Measurements from ENCODE around the gene ANKRD52.
"Not testable (repeated sequence)": the region's sequence is repeated elsewhere in the genome, so short reads cannot be mapped to it uniquely, and the experiment has no call there.

The ANKRD52 gene

DNA sequence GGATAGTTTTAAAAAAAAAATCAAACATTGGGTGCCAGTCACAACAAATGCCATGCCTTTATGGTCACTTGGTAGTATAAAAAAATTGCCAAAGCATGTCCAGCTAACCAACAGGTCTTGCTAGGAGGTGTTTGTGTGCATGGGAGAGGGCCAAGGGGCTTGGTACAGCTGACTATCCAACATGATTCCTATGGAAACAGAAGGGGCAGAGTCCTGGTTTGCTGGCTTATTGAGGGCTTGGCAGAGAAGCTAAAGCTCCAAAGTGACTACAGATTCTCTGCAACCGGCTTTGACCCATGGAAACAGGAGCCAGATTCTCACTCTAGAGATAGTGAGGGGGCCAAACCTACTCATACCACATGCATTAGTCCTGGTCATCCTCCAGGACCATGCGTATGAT lies 14.3 kb upstream of the ANKRD52 start:
- DNase-seq (ENCODE audit: low read depth), result not testable (repeated sequence)

DNA sequence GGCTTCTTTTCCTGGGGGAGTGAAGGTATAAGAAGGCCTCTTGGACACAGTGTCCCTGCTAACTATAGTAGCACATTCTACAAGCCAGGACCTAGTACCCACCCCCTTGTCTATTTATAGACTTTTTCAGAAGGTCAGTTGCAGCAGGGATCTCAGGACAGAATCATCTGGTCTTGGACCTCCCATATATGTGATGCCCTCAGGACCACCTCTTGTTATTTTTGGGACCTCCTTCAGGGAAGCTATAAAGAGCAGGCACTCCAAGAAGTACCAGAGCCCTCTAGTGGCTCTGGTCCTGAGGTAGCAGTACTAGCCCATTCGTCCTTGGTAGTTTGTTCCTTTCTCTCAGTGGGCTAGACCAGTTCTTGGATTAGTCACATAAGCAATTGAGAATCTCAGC lies 12.8 kb upstream of the ANKRD52 start:
- peak; percentile 29 for DNase-seq (ENCODE audit: low read depth)

DNA sequence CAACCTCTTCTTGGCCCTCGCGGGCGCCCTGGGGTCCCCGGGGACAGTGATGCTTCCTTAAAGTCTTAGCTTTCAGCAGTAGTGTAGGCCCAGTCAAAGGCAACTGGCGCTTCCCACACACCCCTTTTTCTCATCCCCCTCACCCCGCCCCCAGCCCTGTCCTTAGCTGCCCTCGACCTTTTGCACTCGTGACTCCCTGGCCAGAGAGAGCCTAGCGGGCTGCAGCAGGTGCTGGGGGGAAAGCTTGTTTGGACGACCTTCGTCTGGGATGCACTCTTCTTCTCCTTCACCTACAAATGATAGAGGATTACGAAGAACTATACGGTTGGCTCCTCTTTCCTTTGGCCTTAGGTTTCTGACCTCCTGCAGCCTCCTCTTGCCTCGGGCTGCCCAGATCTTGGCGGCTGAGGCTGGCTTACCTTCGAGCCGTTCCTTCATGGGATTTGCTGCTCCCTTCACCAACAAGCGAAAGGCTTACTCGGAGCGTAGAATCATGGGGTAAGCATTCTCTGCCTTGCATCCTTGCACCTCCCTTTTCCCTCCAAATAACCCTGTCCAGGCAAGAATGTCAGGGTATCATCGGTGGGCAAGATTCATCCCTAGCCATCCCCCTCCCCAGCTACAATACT lies 9.4 kb upstream of the ANKRD52 start:
- no peak for DNase-seq (ENCODE audit: low read depth)

DNA sequence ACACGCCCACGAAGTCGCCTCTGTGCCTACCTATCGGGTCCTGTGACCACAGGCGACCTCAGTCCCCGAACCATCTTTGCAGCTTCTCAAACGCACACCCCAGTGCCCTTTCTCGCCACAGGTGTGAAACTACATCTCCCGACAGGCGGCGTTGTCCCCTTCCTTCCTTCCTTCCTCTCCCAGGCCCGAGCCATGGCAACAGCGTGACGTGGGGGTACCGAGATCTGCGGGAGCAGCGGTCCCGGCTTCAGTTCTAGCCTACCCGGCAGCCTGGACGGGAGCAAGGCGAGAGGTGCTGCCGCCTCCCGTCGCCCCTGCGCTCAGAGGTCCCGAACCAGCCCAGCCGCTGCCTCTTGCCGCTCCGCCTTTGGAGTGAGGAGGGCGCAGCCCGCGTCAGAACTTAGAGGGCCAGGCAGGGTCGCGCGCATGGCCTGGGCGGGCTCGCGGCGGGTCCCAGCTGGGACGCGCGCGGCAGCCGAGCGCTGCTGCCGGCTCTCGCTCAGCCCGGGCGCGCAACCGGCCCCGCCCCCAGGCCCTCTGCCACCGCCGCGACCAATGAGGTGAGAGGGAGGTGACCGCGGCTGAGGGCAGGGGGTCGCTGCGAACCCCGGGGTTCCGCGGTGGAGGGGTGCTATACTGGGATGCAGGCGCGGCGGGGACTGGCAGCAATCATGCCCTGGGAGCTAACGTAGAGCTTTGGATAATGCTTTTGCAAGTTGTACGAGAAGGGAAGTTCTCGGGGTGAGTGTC lies 8.7 kb upstream of the ANKRD52 start, which contains the start of gene COQ10A:
COQ10A (plus strand) TSS at position 250 of the 750 bp plus-strand sequence; CDS start at position 427, 177 bp downstream.
- peak; percentile 76 for DNase-seq (ENCODE audit: low read depth)

DNA sequence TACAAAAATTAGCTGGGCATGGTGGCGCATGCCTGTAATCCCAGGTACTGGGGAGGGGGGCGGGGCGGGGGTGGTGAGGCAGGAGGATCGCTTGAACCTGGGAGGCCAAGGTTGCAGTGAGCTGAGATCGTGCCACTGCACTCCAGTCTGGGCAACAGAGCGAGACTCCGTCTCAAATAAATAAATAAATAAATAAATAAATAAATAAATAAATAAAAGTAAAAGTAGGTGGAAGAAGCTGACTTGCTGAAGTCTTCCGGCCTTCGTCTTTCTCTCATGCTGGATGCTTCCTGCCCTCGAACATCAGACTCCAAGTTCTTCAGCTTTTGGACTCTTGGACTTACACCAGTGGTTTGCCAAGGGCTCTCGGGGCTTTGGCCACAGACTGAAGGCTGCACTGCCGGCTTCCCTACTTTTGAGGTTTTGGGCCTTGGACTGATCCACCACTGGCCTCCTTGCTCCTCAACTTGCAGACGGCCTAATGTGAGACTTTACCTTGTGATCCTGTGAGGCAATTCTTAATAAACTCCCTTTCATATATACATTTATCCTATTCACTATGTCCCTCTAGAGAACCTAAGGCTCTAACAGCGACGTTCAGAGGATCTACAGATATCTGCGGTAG lies 8.0 kb upstream of the ANKRD52 start:
- not testable (repeated sequence) for DNase-seq (ENCODE audit: low read depth)

DNA sequence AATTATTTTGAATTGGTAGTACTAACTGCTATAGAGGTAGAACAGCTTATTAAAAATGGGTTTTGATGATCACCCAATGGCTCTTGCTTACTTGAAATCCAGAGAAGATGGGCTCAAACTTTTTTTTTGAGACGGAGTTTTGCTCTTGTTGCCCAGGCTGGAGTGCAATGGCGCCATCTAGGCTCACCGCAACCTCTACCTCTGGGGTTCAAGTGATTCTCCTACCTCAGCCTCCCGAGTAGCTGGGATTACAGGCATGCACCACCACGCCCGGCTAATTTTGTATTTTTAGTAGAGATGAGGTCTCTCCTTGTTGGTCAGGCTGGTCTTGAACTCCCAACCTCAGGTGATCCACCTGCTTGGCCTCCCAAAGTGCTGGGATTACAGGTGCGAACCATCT lies 4.8 kb upstream of the ANKRD52 start:
- not testable (repeated sequence) for DNase-seq (ENCODE audit: low read depth)

DNA sequence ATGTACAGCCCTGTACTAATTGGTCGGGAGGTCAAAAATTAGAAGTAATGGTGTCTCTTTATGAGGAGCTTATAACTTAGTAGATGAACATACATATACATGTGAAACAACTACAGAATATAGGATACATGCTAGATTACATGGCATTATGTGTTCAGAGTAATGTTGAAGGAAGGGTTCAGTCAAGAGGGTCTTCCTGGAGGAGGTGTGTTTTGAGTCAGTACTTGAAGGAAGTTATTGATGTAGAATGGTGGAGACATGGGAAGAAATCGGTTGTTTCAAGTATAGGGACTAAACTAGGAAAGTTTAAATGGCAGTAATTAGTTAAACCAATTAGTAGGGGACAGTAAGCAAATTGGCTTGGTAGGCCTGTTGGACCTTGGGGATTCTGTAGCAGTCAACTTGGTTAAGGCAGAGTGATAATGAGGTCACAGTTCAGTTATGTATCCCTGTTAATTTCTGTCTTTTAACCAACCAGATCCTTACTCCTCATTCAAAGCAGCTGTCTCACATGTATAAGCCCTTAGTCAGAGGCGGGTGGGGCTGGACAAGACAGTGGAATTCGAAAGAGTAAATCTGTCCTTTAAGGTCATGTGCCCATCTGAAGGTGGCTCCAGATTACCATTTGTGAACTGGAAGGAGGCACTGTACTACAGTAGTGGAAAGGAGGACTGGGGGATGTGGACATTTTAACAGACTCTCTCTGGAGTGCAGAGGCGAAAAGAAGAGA lies 3.5 kb upstream of the ANKRD52 start:
- DNase-seq (ENCODE audit: low read depth), result peak; percentile 56

DNA sequence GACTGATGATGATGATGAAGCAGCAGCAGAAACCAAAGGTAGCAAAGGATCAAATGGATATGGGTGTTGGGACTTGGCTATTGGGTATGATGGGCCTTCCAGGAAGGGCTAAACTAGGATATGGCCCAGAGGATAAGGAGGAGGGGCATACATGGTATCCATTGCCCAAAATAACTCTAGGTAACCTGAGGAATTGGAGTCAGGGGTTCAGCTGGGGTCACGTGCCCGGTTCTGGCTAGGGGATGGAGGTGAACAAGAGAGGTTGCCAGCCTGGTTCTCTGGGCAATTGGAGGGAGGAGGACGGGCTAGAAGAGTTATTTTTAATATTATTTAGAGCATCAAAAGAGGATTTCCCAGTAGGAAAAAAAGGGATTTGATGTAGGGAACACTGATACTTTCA lies 2.7 kb upstream of the ANKRD52 start:
- no peak for DNase-seq (ENCODE audit: low read depth)

DNA sequence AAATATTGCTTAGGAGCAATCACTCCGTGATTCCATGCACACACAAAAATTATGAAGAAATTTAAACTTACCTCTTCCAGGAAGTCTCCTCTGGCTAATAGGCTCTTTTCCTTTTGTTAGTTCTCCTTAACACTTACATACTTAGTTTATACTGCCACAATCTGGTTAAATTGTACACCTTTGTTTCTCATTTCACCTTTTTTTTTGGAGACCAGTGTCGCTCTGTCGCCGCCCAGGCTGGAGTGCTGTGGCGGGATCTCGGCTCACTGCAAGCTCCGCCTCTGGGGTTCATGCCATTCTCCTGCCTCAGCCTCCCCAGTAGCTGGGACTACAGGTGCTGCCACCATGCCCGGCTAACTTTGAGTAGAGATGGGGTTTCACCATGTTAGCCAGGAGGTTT lies 2.2 kb upstream of the ANKRD52 start:
- DNase-seq (ENCODE audit: low read depth), result no peak

DNA sequence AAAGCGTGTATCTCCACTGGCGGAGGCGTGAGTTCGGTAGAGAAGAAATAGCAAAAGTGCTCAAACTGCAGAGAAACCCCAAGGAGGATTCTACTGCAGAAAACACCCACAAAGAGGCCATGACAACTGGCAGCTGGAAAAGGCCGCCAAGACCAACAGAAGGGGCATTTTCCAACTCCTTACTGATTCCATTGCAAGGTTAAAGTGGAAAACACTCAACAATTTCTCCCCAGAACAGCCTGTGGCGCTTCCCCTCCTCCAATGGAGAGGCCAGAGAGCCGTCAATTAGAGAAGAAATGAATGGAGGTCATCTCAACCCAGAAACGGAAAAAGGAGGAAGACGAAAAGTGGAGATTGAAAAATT lies 618 bp upstream of the ANKRD52 start:
- DNase-seq (ENCODE audit: low read depth), result no peak

DNA sequence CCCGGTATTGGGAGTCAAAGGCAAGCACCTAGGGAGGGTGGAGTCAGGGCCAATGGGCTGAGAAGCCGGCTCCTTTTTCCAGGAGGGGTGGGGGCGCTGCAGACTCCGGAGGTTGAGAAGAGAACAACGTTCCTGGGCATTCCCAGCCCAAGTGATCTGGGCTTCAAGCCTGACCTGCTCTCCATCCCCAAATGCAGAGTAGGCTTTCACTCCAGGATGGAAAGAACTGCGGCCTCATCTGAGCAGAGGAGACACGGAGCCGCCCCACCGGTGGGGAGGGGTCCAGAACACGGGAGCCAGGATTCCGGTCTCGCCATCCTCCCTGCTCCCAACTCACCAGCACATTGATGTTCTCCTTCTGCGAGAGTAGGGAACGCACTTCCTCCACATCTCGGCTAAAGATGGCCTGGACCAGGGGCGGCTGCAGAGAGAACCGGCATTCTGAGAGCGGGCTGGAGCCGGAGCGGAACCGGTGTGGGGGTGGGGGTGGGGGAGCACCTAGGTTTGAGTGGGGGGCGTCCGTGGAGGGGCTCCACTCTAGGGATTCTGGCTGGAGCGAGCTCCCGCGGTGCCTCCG lies 605 bp downstream of the ANKRD52 start:
- peak; percentile 14 for DNase-seq (ENCODE audit: low read depth)

DNA sequence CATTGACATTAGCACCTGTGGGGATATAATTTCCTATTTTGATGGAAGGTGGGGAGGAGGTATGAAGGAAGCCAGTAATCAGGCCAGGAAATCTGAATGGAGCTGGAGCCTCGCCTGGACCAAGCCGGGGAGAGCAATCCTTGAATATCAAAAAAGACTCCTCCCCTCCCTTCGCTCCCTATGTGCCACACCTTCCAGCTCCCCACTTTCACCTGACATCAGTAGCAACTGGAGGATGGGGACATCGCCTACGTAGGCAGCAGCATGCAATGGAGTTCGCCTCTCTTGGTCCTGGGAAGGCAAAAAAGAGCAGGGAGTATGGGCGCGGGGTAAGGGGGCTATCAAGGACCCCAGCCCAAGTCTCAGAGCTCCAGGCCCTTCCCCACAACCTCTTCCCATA lies 1.1 kb downstream of the ANKRD52 start:
- DNase-seq (ENCODE audit: low read depth), result no peak

DNA sequence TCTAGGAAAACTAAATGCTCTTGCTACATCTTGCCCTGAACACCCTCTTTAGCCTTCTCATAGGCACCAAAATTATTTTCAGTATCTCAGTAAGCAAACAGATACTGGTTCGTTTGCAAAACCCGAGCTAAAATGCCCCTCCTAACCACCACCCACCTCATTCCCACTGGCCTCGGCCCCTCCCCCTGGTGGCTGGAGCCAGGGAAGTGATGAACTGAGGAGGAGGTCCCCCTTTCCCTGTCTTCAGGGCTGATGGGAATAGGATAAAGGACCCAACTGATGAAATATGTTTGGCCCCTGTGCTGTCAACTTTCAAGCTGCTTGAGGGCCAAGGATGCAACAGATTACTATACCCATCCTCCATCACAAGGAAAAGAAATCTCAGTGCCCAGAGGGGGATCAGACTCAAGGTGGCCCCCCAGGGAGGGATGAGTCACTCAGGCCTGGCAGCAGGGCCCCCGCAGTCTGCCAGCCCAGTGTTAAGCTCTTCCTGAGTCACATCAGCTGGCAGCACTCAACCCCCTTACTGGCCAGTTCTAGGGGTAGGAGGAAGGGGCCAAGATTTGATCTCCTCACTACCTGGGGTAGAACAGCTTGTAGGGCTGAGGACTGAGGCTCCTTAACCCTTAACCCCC lies 1.7 kb downstream of the ANKRD52 start:
- DNase-seq (ENCODE audit: low read depth), result peak; percentile 43

DNA sequence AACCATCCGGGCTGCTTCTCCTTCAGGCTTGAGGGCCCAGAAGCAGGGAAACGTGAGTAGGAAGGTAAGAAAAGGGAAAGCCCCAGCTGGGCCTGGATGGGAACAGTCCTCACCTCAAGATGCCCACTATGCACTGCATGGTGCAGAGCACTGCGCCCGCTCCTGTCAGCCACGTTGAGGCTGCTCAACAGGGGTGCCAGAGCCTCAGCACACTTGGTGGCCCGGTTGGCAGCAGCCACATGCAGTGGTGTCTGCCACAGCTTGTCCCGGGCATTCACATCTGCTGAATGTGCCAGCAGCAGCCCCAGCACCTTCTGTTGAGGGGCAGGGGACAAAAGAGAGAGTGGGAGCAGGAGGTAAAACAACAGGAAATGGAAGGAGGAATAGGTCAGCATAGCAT lies 2.5 kb downstream of the ANKRD52 start:
- DNase-seq (ENCODE audit: low read depth), result no peak

DNA sequence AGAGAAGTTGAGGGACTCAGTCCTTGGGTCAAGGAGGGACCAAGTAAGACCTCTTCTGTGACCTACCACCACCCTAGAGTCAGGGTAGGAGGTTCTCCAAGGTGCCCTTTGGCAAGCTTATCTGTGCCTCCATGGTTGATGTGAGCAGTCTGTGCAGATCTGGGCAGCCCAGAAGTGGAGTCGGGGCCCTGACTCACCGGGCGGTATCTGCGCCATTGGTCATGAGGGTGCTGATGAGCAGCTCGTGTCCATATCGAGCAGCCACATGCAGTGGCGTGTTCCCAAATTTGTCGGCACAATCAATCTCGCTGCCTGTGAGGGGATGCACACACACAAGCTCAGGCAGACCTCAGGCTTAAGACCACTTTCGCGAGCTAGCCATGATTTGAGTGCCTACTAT lies 5.1 kb downstream of the ANKRD52 start:
- DNase-seq (ENCODE audit: low read depth), result no peak

DNA sequence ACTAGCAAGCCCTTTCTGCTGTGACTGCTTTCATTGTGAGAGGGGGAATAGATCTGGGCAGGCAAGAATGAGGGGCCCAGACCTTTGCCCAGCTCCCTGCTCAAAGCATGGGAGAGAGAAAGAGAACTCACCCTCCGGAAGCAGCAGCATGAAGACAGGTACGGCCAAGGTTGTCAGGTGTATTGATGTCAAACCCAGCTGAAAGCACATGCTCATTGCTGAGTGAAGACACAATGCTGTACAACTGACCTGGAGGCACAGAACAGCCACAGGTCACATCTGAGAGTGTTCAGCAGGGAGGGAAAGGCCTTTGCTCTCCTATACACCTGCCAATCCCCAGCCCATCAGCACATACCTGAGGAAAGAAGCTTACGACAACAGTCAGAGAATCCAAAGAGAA lies 5.5 kb downstream of the ANKRD52 start:
- no peak for DNase-seq (ENCODE audit: low read depth)

DNA sequence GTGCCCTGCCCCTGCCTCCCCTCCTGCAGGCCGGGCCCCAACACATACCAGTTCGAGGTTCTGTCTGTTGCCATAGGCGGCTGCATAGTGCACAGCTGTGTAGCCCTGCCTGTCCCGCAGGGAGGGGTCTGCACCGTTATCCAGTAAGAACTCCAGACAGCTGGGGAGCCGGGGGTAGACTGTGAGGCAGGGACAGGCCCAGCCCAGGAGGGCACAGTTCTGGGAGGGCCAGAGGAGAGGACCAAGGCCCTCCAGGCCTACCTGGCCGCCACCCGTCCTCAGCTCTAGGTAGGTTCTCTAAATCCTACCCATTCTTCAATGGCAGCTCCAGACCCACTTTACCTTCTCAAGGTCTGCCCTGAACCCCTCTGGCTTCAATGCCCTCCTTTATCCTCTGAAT lies 9.5 kb downstream of the ANKRD52 start:
- DNase-seq (ENCODE audit: low read depth), result no peak

DNA sequence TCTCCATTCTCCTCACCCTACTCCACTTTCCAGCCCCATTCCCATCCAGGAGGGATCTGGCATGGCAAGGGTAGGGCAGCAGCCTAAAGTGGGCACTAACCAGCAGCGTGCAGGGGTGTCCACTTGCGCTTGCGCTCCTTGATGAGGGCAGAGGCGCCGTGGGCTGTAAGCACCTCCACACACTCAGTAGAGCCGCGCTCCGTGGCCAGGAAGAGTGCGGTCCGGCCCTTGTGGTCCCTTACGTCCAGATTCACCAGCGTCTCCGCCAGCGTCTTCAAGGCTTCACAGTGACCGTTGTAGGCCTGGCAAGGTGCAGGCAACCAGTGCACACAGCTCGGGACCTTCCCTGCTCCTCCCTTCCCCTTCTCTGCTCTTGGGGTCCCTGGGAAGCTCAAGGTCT lies 10.3 kb downstream of the ANKRD52 start:
- no peak for DNase-seq (ENCODE audit: low read depth)

DNA sequence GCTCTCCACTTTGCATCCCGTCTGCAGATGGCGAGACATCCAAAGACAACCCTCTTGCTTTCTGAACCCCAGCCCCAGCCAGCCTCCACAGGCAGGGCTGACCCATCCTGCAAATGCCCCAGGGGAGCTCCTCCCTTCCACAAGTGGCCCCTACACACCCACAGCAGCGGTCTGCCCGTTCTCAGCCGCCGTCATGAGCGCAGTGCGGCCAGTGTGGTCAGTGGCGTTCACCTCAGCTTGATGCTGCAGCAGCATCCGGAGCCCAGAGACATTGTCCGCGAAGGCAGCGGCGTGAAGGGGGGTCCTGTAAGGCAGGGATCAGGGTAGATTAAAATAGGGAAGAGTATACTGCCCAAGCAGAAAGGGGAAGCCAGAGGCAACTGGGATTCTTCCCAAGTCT lies 13.7 kb downstream of the ANKRD52 start:
- DNase-seq (ENCODE audit: low read depth), result no peak

DNA sequence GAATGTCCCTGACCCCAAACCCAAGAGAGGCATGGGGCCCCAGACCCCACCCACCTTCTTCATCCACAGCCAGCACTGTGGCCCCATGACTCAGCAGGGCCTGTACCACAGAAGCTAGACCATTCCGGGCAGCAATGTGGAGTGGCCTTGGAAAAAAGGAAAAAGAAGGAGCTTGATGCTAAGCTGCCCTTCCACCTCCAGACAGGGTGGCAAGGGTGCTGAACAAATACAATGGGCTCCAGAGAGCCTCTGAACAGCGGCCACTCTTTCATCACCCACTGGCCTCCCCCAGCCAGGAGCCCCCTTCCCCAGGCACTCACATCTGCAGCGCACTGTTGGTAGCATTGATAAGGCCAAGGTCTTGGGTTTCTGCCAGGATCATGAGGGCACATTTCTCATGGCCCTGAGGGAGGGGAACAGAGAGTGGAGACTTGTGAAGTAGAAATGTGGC lies 14.4 kb downstream of the ANKRD52 start:
- DNase-seq (ENCODE audit: low read depth), result peak; percentile 54

DNA sequence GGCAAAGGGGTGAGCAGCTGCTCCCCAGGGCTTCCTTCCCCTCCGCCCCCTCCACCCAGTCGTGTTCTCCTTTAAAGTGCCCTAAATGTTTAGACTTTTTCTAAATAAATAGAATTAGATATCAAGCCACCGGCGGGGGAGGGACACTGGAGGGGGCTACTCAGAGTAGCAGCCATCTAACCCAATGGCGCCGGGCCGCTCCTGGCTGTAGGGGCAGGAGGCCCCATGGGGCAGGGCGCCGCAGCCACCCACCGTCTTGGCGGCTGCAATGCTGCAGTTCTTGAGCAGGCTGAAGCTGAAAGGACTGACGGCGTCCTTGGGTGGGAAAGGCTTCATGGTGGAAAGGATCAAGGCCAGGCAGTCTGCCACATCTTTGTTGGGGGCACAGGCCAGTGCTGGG lies 15.2 kb downstream of the ANKRD52 start:
- DNase-seq (ENCODE audit: low read depth), result no peak
